ENCODE measurements around the gene ZP4. TPM values are rescaled to one million over a fixed set of nuclear protein-coding genes. Genes with fewer than 3 reads are reported as not detected.

Gene ZP4
- total RNA-seq = not detected

DNA sequence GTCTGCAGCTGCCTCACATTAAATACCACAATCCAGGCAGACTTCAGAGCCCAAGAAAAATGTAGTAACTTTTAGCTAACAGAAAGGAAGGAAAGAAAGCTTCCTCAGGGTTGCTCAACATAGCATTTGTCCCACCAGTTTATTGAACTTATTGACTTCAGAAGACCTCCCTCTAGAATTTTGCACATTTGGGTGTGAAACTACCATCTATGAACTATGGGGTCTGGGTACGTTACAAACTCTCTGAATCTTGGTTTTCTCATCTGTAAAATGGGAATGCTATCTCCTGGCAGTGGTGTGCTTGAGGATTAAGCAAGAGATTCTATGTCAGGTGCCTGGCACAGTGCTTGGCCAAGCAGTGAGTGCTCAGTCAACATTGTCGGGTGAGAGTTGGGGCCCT lies at the start of gene ZP4:
Gene ZP4 (minus strand): TSS at position 101 of the 400 bp plus-strand sequence. CDS start 287 bp downstream, outside the sequence.
- ATAC-seq (ENCODE audit: insufficient number of reproducible peaks, low FRiP score, low read depth) (no peak), DNase-seq (ENCODE audit: low spot score) (no peak)

GRCh38 chr1:237938553-237938952 lies 47.8 kb upstream of the ZP4 start:
- Histone ChIP-seq H3K9me3 (no peaks in the 10 kb centered on the region), H3K4me1 (ENCODE audit: control insufficient read depth in 1 of 2, low read depth in 2 of 2) (no peaks in the 10 kb centered on the region), H3K27me3 (replicated peaks; ENCODE audit: insufficient read depth) (no peaks in the 10 kb centered on the region), H3K4me3 (no peak overlapping the region), H3K27ac (no peak overlapping the region), H3K36me3 (no peaks in the 10 kb centered on the region)
- ATAC-seq (ENCODE audit: insufficient number of reproducible peaks, low FRiP score, low read depth) (no peak), DNase-seq (ENCODE audit: low spot score) (no peak)
- no peak for TF ChIP-seq CTCF (IDR thresholded peaks at IDR 0.05)

More for the DNA sequence above, at the start of gene ZP4:
- no peak for TF ChIP-seq CTCF (IDR thresholded peaks at IDR 0.05)
- H3K4me1 ChIP-seq (ENCODE audit: control insufficient read depth in 1 of 2, low read depth in 2 of 2) = no peaks in the 10 kb centered on the region
- no peak within 1 kb of the TSS for H3K4me3 ChIP-seq
- H3K36me3 ChIP-seq = no peaks in the 10 kb centered on the region
- no peaks in the 10 kb centered on the region for H3K9me3 ChIP-seq
- no peak within 1 kb of the TSS for H3K27ac ChIP-seq
- H3K27me3 ChIP-seq (replicated peaks; ENCODE audit: insufficient read depth) = no peaks in the 10 kb centered on the region

- Histone ChIP-seq H3K27ac (no peak overlapping the region), H3K4me3 (no peak overlapping the region), H3K36me3 (no peaks in the 10 kb centered on the region), H3K27me3 (replicated peaks; ENCODE audit: insufficient read depth) (no peaks in the 10 kb centered on the region), H3K9me3 (no peaks in the 10 kb centered on the region), H3K4me1 (ENCODE audit: control insufficient read depth in 1 of 2, low read depth in 2 of 2) (no peaks in the 10 kb centered on the region)
- ATAC-seq (ENCODE audit: insufficient number of reproducible peaks, low FRiP score, low read depth) (no peak), DNase-seq (ENCODE audit: low spot score) (no peak)
- no peak for TF ChIP-seq CTCF (IDR thresholded peaks at IDR 0.05)
Observed at GRCh38 chr1:237938068-237938467, 47.3 kb upstream of the ZP4 start.

- ATAC-seq (ENCODE audit: insufficient number of reproducible peaks, low FRiP score, low read depth) = no peak
- Histone ChIP-seq H3K36me3 (no peaks in the 10 kb centered on the region), H3K4me1 (ENCODE audit: control insufficient read depth in 1 of 2, low read depth in 2 of 2) (no peaks in the 10 kb centered on the region), H3K27me3 (replicated peaks; ENCODE audit: insufficient read depth) (no peaks in the 10 kb centered on the region), H3K27ac (no peak overlapping the region), H3K9me3 (no peaks in the 10 kb centered on the region), H3K4me3 (no peak overlapping the region)
- DNase-seq (ENCODE audit: low spot score) = no peak
- TF ChIP-seq CTCF (IDR thresholded peaks at IDR 0.05) = no peak
Observed at GRCh38 chr1:237932816-237933215, 42.1 kb upstream of the ZP4 start.

GRCh38 chr1:237931581-237931980 lies 40.9 kb upstream of the ZP4 start:
- DNase-seq (ENCODE audit: low spot score) = no peak
- Histone ChIP-seq H3K4me1 (ENCODE audit: control insufficient read depth in 1 of 2, low read depth in 2 of 2) (no peaks in the 10 kb centered on the region), H3K36me3 (no peaks in the 10 kb centered on the region), H3K4me3 (no peak overlapping the region), H3K27ac (no peak overlapping the region), H3K9me3 (no peaks in the 10 kb centered on the region), H3K27me3 (replicated peaks; ENCODE audit: insufficient read depth) (no peaks in the 10 kb centered on the region)
- no peak for TF ChIP-seq CTCF (IDR thresholded peaks at IDR 0.05)
- ATAC-seq (ENCODE audit: insufficient number of reproducible peaks, low FRiP score, low read depth) = no peak

Data from thoracic aorta (tissue), 2 donors.